ENCODE data around the gene SMR3B. TPM values are rescaled to one million over a fixed set of nuclear protein-coding genes. Genes with fewer than 3 reads are reported as not detected.

Gene SMR3B
- total RNA-seq, 1 experiment from 2014 or later: 2.0 TPM

GRCh38 chr4:70337886-70338420 lies 45.0 kb upstream of the SMR3B start:
- ChIA-PET CTCF (no interaction called here), POLR2A (ENCODE audit: low non-redundant PET) (no interaction called here)
- BruUV-seq (replicated peaks): no TSS peak
- DNase-seq (ENCODE audit: low spot score): no peak
- intact Hi-C loops (cut with micrococcal nuclease; ENCODE audit: unreplicated experiment): no loop called here
- H3K27ac ChIP-seq (ENCODE audit: low read depth, low read length, poor library complexity, severe bottlenecking): no peak overlapping the region
- no peak overlapping the region for H3K4me3 ChIP-seq (ENCODE audit: low read depth, low read length, poor library complexity, severe bottlenecking)
- H3K4me1 ChIP-seq (ENCODE audit: insufficient read depth, low read length, poor library complexity, severe bottlenecking): no peaks in the 10 kb centered on the region
- H3K36me3 ChIP-seq (ENCODE audit: insufficient read depth, low read length, poor library complexity, severe bottlenecking): no peaks in the 10 kb centered on the region
- no peaks in the 10 kb centered on the region for H3K9me3 ChIP-seq (ENCODE audit: low read depth, low read length, poor library complexity, severe bottlenecking)
- TF ChIP-seq CTCF (conservative IDR thresholded peaks at IDR 0.05; ENCODE audit: low read depth, low read length): no peak
- TF ChIP-seq EZH2 (IDR thresholded peaks at IDR 0.05; ENCODE audit: borderline replicate concordance, low read depth, low read length, poor library complexity, severe bottlenecking): no peak
- H3K27me3 ChIP-seq (replicated peaks; ENCODE audit: insufficient read depth, low read depth, low read length, poor library complexity): no peaks in the 10 kb centered on the region

- DNase-seq (ENCODE audit: low spot score): no peak
- TF ChIP-seq CTCF (conservative IDR thresholded peaks at IDR 0.05; ENCODE audit: low read depth, low read length): no peak
- TF ChIP-seq EZH2 (IDR thresholded peaks at IDR 0.05; ENCODE audit: borderline replicate concordance, low read depth, low read length, poor library complexity, severe bottlenecking): no peak
- intact Hi-C loops (cut with micrococcal nuclease; ENCODE audit: unreplicated experiment): no loop called here
- H3K4me1 ChIP-seq (ENCODE audit: insufficient read depth, low read length, poor library complexity, severe bottlenecking): no peaks in the 10 kb centered on the region
- POLR2A ChIA-PET (ENCODE audit: low non-redundant PET): no interaction called here
- no peak overlapping the region for H3K4me3 ChIP-seq (ENCODE audit: low read depth, low read length, poor library complexity, severe bottlenecking)
- BruUV-seq (replicated peaks): no TSS peak
- H3K36me3 ChIP-seq (ENCODE audit: insufficient read depth, low read length, poor library complexity, severe bottlenecking): no peaks in the 10 kb centered on the region
- H3K27ac ChIP-seq (ENCODE audit: low read depth, low read length, poor library complexity, severe bottlenecking): no peak overlapping the region
- CTCF ChIA-PET: no interaction called here
- H3K27me3 ChIP-seq (replicated peaks; ENCODE audit: insufficient read depth, low read depth, low read length, poor library complexity): no peaks in the 10 kb centered on the region
- H3K9me3 ChIP-seq (ENCODE audit: low read depth, low read length, poor library complexity, severe bottlenecking): no peaks in the 10 kb centered on the region
Measured at GRCh38 chr4:70356185-70356584, 26.7 kb upstream of the SMR3B start.

- H3K27me3 ChIP-seq (replicated peaks; ENCODE audit: insufficient read depth, low read depth, low read length, poor library complexity): no peaks in the 10 kb centered on the region
- no peaks in the 10 kb centered on the region for H3K9me3 ChIP-seq (ENCODE audit: low read depth, low read length, poor library complexity, severe bottlenecking)
- no peak overlapping the region for H3K4me3 ChIP-seq (ENCODE audit: low read depth, low read length, poor library complexity, severe bottlenecking)
- intact Hi-C loops (cut with micrococcal nuclease; ENCODE audit: unreplicated experiment): no loop called here
- CTCF ChIA-PET: no interaction called here
- DNase-seq (ENCODE audit: low spot score): no peak
- H3K27ac ChIP-seq (ENCODE audit: low read depth, low read length, poor library complexity, severe bottlenecking): no peak overlapping the region
- BruUV-seq (replicated peaks): no TSS peak
- H3K4me1 ChIP-seq (ENCODE audit: insufficient read depth, low read length, poor library complexity, severe bottlenecking): no peaks in the 10 kb centered on the region
- no peaks in the 10 kb centered on the region for H3K36me3 ChIP-seq (ENCODE audit: insufficient read depth, low read length, poor library complexity, severe bottlenecking)
- POLR2A ChIA-PET (ENCODE audit: low non-redundant PET): no interaction called here
- TF ChIP-seq CTCF (conservative IDR thresholded peaks at IDR 0.05; ENCODE audit: low read depth, low read length) (no peak), EZH2 (IDR thresholded peaks at IDR 0.05; ENCODE audit: borderline replicate concordance, low read depth, low read length, poor library complexity, severe bottlenecking) (no peak)
Measured at GRCh38 chr4:70359115-70359661, 23.7 kb upstream of the SMR3B start.
